ENCODE data around the gene RAPGEF2. TPM values are rescaled to one million over a fixed set of nuclear protein-coding genes. Genes with fewer than 3 reads are reported as not detected.

RAPGEF2 gene
- total RNA-seq, 1 donor = 50.3 TPM

DNA sequence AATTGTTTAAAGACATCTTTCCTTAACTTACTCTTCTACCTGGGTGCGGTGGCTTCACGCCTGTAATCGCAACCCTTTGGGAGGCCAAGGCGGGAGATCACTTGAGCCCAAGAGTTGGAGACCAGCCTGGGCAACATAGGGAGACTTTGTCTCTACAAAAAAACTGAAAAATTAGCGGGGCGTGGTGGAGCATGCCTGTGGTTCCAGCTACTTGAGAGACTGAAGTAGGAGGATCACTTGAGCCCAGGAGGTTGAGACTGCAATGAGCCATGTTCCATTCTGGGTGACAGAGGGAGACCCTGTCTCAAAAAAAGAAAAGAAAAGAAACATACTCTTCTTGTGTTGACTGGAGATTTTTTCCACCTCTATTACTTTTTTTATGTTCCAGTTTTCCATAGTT lies 181.9 kb downstream of the RAPGEF2 start:
- H3K9me3 ChIP-seq (ENCODE audit: low read depth, low read length) = no peaks in the 10 kb centered on the region
- no peak overlapping the region for H3K4me3 ChIP-seq (ENCODE audit: insufficient read depth, low read length)
- no peaks in the 10 kb centered on the region for H3K36me3 ChIP-seq (ENCODE audit: insufficient read depth, low read length)
- no peak for DNase-seq (ENCODE audit: insufficient read length, low spot score, missing footprints)
- peaks cover 2% of the 10 kb centered on the region for H3K79me2 ChIP-seq (ENCODE audit: insufficient read depth, low read length)
- peaks cover 23% of the 10 kb centered on the region for H3K4me1 ChIP-seq (ENCODE audit: insufficient read depth, low read length)
- H2AFZ ChIP-seq (ENCODE audit: low read length) = no peak overlapping the region
- no peaks in the 10 kb centered on the region for H3K27me3 ChIP-seq (ENCODE audit: insufficient read depth, low read length)
- no peak overlapping the region for H3K27ac ChIP-seq (ENCODE audit: low read depth, low read length)
- no peak overlapping the region for H3K4me2 ChIP-seq (ENCODE audit: insufficient read depth, low read length)
- no peaks in the 10 kb centered on the region for H4K20me1 ChIP-seq (ENCODE audit: insufficient read depth, low read length)
- TF ChIP-seq, protein P1, sequence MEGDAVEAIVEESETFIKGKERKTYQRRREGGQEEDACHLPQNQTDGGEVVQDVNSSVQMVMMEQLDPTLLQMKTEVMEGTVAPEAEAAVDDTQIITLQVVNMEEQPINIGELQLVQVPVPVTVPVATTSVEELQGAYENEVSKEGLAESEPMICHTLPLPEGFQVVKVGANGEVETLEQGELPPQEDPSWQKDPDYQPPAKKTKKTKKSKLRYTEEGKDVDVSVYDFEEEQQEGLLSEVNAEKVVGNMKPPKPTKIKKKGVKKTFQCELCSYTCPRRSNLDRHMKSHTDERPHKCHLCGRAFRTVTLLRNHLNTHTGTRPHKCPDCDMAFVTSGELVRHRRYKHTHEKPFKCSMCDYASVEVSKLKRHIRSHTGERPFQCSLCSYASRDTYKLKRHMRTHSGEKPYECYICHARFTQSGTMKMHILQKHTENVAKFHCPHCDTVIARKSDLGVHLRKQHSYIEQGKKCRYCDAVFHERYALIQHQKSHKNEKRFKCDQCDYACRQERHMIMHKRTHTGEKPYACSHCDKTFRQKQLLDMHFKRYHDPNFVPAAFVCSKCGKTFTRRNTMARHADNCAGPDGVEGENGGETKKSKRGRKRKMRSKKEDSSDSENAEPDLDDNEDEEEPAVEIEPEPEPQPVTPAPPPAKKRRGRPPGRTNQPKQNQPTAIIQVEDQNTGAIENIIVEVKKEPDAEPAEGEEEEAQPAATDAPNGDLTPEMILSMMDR (IDR thresholded peaks at IDR 0.05; ENCODE audit: extremely low read depth, low read depth, low read length) = no peak

DNA sequence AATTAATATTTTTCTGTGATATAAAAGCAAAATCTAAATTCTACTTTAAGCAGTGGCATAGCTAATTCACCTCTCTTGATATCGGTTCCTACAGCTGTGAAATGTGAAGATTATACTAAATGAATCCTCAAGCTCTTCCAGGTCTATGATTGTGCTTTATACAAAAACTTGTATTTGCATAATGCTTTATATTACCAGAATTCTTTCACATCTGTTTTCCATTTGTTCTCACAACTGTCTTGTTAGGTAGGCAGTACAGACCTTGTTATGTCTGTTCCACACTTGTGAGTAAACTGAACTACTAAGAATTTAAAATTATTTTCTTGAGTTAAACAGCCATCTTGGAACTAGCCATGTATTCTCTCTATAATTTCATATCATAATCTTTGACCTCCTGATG lies 184.9 kb downstream of the RAPGEF2 start:
- no peak overlapping the region for H3K4me2 ChIP-seq (ENCODE audit: insufficient read depth, low read length)
- H3K4me1 ChIP-seq (ENCODE audit: insufficient read depth, low read length) = peaks cover 20% of the 10 kb centered on the region

DNA sequence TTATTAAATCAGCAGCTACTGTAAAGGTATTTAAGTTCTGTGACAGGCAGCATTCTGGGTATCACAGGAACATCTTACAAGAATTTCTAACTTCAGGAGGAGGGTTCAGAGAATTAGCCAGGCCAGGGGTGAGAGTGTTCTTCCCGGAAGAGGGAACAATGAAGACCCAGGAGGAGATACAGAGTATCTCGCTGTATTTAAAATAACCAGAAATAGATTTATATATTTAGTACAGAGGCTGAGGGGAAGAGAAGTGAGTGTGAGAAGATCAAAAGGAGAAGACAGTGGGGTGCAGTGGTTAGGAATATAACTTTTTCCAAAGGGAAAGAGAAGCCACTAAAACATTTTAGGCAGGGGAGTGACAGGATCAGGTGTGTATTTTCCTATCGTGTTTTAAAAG lies 186.8 kb downstream of the RAPGEF2 start:
- H3K9me3 ChIP-seq (ENCODE audit: low read depth, low read length) = no peaks in the 10 kb centered on the region
- H3K27me3 ChIP-seq (ENCODE audit: insufficient read depth, low read length) = no peaks in the 10 kb centered on the region
- no peak for DNase-seq (ENCODE audit: insufficient read length, low spot score, missing footprints)
- no peak overlapping the region for H2AFZ ChIP-seq (ENCODE audit: low read length)
- no peak overlapping the region for H3K4me2 ChIP-seq (ENCODE audit: insufficient read depth, low read length)
- peaks cover 3% of the 10 kb centered on the region for H3K79me2 ChIP-seq (ENCODE audit: insufficient read depth, low read length)
- no peak overlapping the region for H3K27ac ChIP-seq (ENCODE audit: low read depth, low read length)
- no peaks in the 10 kb centered on the region for H4K20me1 ChIP-seq (ENCODE audit: insufficient read depth, low read length)
- peaks cover 6% of the 10 kb centered on the region for H3K4me1 ChIP-seq (ENCODE audit: insufficient read depth, low read length)
- H3K36me3 ChIP-seq (ENCODE audit: insufficient read depth, low read length) = no peaks in the 10 kb centered on the region
- no peak overlapping the region for H3K4me3 ChIP-seq (ENCODE audit: insufficient read depth, low read length)
- TF ChIP-seq, protein P1 (IDR thresholded peaks at IDR 0.05; ENCODE audit: extremely low read depth, low read depth, low read length) = no peak

More for the DNA sequence above, 184.9 kb downstream of the RAPGEF2 start:
- Histone ChIP-seq H2AFZ (ENCODE audit: low read length) (no peak overlapping the region), H3K27ac (ENCODE audit: low read depth, low read length) (no peak overlapping the region), H4K20me1 (ENCODE audit: insufficient read depth, low read length) (no peaks in the 10 kb centered on the region), H3K4me3 (ENCODE audit: insufficient read depth, low read length) (no peak overlapping the region), H3K27me3 (ENCODE audit: insufficient read depth, low read length) (no peaks in the 10 kb centered on the region), H3K36me3 (ENCODE audit: insufficient read depth, low read length) (no peaks in the 10 kb centered on the region), H3K79me2 (ENCODE audit: insufficient read depth, low read length) (peaks cover 2% of the 10 kb centered on the region), H3K9me3 (ENCODE audit: low read depth, low read length) (no peaks in the 10 kb centered on the region)
- no peak for DNase-seq (ENCODE audit: insufficient read length, low spot score, missing footprints)
- TF ChIP-seq, protein P1 (IDR thresholded peaks at IDR 0.05; ENCODE audit: extremely low read depth, low read depth, low read length) = no peak

DNA sequence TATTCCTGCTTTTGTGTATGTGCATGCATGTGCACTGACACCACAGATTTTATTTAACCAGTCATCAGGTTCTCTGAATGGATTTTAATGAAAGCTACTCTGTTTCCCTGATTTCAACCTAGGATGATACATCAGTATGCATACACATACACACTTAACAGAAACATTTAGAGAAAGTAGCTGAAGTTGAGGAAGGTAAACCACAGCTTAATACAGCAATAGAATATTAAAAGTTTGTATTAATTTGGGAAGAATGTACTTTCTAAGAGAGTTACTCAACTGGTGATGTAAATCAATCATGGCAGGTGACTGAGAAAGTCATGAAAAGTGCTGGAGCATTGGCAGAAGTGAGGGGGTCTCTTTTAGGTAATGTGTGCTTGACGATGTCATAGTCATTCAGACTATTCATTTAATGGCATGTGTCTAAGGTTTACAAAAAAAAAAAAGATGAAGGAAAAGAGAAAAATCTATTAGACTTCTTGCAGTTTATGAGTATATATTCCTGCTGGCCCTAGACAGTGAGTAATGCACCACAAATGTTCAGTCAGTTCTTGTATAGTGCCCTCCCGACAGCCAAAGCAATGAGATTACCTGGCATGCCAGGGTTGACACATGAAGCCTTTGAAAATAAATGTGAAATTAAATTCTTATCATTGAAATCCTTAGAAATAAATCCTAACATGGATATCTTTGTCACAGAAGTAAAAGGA lies 187.6 kb downstream of the RAPGEF2 start:
- Histone ChIP-seq H3K36me3 (ENCODE audit: insufficient read depth, low read length) (no peaks in the 10 kb centered on the region), H3K9me3 (ENCODE audit: low read depth, low read length) (no peaks in the 10 kb centered on the region), H3K4me3 (ENCODE audit: insufficient read depth, low read length) (no peak overlapping the region), H3K4me2 (ENCODE audit: insufficient read depth, low read length) (no peak overlapping the region), H3K4me1 (ENCODE audit: insufficient read depth, low read length) (peaks cover 8% of the 10 kb centered on the region), H4K20me1 (ENCODE audit: insufficient read depth, low read length) (no peaks in the 10 kb centered on the region), H3K27ac (ENCODE audit: low read depth, low read length) (no peak overlapping the region), H2AFZ (ENCODE audit: low read length) (no peak overlapping the region), H3K79me2 (ENCODE audit: insufficient read depth, low read length) (peaks cover 3% of the 10 kb centered on the region), H3K27me3 (ENCODE audit: insufficient read depth, low read length) (no peaks in the 10 kb centered on the region)
- TF ChIP-seq, protein P1 (IDR thresholded peaks at IDR 0.05; ENCODE audit: extremely low read depth, low read depth, low read length) = no peak
- DNase-seq (ENCODE audit: insufficient read length, low spot score, missing footprints) = no peak

All from osteoblast (primary cell).